Measurements from ENCODE around the gene EPN1.

EPN1 gene

GRCh38 chr19:55660404-55660803 is 14.6 kb upstream of the EPN1 start:
- no peak for DNase-seq (ENCODE audit: low read depth in 1 of 2, low spot score in 1 of 2)

- DNase-seq (ENCODE audit: low read depth in 1 of 2, low spot score in 1 of 2): no peak
Observed at GRCh38 chr19:55660991-55661390, 14.0 kb upstream of the EPN1 start.

GRCh38 chr19:55661826-55662225 is 13.2 kb upstream of the EPN1 start:
- no peak for DNase-seq (ENCODE audit: low read depth in 1 of 2, low spot score in 1 of 2)

DNA sequence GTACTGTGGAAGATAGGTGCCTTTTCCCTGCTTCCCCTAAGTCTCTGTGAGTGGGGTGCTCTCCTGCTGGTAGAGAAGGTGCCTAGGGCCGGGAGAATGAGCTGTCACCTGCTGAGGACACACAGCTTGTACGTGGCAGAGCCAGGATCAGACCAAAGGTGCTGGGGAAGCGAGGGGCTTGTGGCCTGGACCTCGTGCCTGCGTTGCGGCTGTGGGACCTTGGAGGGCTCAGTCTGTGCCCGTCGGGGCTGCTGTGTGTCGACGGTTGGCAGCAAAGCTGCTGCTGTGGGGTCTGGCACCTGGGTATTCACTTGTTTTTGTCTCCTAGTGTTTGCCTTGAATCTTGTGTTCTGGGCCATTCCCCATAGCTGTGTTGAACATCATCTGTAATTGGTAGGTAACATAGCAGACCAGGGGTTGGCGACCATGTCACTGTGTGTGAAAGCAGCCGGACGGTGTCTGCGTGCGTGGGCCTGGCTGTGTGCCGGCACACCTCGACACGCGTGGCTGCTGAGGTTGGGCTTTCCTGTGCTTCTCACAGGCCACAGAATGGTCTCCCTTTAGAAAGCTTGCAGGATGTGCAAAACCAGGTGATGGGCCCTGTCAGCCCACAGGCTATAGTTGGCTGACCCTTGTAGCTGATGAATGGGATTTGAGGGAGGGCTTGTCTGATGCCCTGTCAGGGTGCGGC is 11.0 kb upstream of the EPN1 start:
- DNase-seq (ENCODE audit: low read depth in 1 of 2, low spot score in 1 of 2): no peak

DNA sequence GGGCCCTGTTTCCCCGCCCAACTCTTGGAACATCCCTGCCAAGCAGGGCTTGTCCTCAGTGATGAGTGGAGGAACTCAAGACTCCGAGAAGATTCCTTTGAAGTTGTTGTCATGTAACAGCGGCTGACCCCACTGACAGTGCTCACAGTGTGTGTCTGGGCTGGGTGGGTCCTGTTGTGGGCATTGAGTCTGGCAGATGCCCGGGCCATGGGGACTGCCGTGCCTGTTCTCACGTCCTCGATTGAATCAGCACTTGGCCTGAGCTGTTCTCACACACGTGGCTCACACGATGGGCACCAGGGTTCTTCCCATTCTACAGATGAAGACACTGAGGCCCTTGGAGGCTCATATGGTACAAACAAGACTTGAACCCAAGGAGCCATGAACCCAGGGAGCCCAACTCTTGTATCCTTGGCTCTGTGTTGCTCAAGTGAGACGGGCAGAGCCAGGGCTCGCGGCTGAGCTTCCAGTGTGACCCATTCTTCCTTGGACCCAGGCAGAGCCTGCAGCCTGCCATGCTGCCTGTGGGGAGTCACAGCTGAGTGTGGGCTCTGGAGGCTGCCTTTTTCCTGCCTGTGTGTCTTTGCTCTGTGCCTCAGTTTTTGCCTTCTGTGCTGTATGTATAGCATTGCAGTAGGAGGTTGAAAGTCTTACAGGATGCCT is 8.6 kb upstream of the EPN1 start:
- no peak for DNase-seq (ENCODE audit: low read depth in 1 of 2, low spot score in 1 of 2)

DNA sequence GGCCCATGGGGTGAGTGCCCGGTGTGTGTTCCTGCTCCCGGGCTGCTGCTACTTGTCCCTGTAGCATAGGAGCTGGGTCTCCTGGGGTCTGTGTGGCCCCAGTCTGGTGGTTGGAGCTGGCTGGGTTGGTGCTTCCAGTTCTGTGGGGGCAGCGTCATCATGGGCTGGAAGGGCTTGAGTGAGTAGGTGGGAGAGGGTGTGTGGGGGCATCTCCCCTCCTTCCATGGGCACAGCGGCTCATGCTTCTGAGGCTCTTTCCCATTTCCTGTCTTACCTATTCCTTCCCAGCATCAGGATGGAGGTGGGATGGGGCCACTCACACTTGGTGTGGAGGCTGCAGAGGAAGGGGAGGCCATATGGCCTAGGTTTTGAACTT is 8.0 kb upstream of the EPN1 start:
- DNase-seq (ENCODE audit: low read depth in 1 of 2, low spot score in 1 of 2): no peak

GRCh38 chr19:55667511-55667910 is 7.5 kb upstream of the EPN1 start:
- DNase-seq (ENCODE audit: low read depth in 1 of 2, low spot score in 1 of 2): no peak

GRCh38 chr19:55667958-55668357 is 7.1 kb upstream of the EPN1 start:
- no peak for DNase-seq (ENCODE audit: low read depth in 1 of 2, low spot score in 1 of 2)

GRCh38 chr19:55668603-55669348 is 6.2 kb upstream of the EPN1 start:
- no peak for DNase-seq (ENCODE audit: low read depth in 1 of 2, low spot score in 1 of 2)

DNA sequence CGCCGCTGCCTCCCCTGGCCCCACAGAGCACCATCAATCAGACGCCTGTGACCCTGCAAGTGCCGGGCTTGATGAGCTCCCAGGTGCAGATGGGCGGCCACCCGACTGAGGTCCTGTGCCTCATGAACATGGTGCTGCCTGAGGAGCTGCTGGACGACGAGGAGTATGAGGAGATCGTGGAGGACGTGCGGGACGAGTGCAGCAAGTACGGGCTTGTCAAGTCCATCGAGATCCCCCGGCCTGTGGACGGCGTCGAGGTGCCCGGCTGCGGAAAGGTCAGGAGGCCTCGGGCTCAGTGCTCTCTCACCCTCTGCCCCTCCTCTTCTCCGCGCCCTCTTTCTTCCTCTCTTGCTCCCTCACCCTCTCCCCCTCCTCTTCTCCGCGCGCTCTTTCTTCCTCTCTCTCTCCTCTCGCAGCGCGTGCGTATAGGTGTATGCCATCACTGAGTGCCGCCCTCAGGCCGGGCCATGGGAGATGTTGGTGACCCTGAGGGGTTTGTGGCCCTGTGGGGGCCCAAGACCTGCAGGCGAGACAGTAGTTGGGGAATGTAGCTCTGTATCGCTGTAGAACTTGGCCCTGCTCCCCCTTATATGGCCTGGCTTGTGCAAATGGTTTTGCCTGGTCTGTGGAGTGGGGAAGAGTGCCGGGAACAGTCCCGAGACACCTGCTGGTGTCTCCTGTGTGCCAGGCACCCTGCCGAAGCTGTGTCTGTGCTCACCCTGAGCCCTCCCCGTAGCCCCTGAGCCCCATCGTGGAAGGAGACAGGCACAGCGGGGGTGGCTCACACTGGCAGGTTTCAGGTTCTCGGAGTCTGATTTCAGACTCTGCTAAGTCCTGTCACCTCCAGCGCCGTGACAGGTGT is 5.4 kb upstream of the EPN1 start:
- DNase-seq (ENCODE audit: low read depth in 1 of 2, low spot score in 1 of 2): no peak

DNA sequence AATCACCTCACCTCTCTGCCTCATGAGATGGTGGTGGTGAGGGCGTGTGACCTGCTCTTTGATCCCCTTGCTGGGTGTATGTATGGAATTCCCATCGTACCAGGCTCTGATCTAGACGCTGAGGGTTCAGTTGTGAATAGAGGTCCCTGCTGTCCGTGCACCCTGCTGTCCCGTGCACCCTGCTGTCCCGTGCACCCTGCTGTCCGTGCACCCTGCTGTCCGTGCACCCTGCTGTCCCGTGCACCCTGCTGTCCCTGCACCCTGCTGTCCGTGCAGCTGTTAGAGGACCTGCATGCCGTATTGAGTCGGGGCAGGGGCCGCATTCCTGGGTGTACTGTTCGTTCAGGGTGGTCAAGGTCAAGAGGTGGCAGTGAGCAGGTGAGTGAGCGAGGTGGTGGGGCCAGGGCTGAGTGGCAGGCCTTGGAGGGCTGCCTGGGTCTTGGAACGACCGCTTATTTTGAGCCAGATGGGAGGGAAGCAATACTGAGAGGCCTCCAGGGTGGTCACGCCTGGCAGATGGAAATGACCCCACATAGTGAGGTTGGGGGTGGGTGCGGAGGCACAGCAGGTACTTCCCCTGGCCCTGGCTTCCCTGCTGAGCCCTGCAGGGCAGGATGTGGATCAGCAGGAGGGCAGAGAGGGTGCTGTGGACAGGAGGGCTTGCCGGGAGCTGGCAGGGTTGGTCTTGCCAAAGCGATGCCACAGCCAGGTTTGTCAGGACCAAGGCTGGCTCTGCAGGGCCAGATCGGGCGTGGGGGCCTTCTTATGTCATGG is 4.6 kb upstream of the EPN1 start:
- DNase-seq (ENCODE audit: low read depth in 1 of 2, low spot score in 1 of 2): no peak

GRCh38 chr19:55671054-55671378 is 4.0 kb upstream of the EPN1 start:
- DNase-seq (ENCODE audit: low read depth in 1 of 2, low spot score in 1 of 2): no peak

DNA sequence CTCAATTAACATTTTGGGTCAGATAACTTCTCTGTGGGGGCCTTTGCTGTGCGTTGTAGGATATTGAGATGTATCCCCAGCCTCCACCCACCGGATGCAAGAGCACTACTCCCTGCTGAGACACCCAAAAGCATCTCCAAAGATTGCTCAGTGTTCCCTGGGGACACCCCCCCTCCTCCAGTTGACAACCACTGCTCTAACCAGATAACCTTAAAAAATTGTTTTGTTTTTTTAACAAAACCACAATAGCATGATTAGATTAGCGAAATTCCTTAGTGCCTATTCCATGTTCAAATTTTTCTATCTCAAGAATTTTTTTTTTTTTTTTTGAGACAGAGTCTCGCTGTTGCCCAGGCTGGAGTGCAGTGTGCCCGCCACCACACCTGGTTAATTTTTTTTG is 2.6 kb upstream of the EPN1 start:
- DNase-seq (ENCODE audit: low read depth in 1 of 2, low spot score in 1 of 2): no peak

DNA sequence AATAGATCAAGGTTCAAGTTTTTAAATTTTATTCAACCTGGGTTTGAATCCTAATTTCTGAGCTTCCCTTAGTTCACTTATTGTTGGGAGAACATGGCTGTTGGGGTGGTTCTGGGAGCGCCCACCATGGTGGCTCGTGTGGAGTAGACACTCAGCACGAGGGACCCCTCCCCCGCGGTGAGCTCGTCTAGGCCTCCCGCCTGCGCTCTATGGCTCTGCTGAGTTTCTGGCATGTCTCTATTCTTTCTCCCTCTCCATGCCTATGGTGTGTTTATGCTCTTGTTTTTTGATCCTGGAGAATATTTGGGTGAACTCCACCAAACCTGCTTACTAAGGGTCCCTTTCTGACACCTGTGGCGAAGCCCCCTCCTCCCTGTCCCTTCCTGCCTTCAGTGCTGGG is 1.6 kb upstream of the EPN1 start:
- DNase-seq (ENCODE audit: low read depth in 1 of 2, low spot score in 1 of 2): no peak

DNA sequence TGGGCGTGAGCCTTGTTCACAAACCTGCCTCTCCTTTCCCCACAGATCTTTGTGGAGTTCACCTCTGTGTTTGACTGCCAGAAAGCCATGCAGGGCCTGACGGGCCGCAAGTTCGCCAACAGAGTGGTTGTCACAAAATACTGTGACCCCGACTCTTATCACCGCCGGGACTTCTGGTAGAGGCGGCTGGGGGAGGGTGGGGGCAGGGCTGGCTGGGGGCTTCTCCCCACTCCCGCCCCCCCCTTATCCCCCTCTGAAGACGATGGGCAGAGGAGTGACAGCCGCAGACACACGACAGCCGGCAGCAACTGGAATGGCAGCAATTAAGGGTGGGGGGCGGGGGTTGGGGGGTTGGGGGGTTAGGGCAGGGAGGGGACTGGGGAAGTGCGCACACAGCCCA is 1.1 kb upstream of the EPN1 start:
- DNase-seq (ENCODE audit: low read depth in 1 of 2, low spot score in 1 of 2): no peak

DNA sequence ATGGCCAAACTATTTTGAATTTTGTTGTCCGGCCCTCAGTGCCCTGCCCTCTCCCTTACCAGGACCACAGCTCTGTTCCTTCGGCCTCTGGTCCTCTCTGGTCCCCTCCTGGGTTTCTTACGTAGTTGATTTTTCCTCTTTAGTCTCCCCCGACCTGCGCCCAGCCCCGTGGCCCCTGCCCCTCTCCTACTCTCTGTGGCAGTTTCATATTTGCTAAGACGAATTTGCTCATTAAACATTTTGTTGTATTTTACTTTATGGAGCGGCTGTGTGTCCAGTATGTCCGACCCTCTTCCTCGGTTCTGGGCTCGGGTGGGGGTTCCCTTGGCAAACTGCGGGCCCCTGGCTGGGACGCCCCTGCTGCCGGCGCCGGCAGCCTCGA is 576 bp upstream of the EPN1 start:
- no peak for DNase-seq (ENCODE audit: low read depth in 1 of 2, low spot score in 1 of 2)

- no peak for DNase-seq (ENCODE audit: low read depth in 1 of 2, low spot score in 1 of 2)
Observed at GRCh38 chr19:55675661-55676354, 782 bp downstream of the EPN1 start.

DNA sequence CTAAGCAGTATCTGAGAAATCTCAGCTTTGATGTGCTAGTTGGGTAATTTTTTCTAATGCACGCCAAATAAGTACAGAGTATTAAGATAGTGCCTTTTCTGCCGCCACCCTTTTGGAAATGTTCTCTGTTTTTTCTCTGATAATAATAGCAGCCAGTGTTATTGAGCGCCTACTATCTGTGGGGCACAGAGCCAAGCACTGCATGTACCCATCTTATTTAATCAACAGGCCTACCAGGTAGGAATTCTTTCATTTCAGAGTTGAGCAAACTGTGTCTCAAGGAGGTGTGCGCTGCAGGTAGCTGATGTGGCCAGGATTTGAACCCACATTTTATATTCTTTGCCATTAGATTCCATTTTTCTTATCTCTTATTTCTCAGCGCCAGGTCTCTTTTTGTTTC is 1.4 kb downstream of the EPN1 start:
- no peak for DNase-seq (ENCODE audit: low read depth in 1 of 2, low spot score in 1 of 2)

DNA sequence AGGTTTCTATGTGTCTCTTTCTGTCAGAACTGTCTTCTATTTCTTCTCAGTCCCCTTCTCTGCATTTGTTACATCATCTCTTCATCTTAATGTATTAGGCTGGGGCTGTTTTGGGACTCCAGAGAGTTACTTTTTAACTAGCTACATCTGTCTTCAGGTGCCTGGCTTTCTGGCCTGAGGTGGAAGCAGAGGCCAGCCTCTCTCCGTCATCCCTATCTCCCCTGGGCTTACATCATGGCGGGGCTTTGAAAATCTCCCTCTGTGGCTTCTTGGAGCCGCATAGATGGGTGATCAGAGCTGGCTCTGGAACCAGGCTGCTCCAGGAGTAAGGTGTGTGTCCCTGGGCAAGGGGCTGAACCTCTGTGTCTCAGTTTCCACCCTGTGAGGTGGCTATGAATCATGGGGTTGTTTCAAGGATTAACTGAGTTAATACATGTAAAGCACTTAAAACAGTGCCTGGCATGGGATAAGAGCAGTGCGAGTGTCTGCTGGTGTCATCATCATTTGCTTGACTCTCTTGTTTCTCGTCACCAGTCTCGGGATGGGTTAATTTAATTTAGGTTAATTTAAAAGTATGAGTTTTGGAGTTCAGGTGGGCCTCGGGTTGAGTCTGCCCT is 2.0 kb downstream of the EPN1 start:
- DNase-seq (ENCODE audit: low read depth in 1 of 2, low spot score in 1 of 2): no peak

- no peak for DNase-seq (ENCODE audit: low read depth in 1 of 2, low spot score in 1 of 2)
Observed at GRCh38 chr19:55677572-55678028, 2.6 kb downstream of the EPN1 start.

All from stimulated activated CD4-positive, alpha-beta T cell treated with anti-CD3 and anti-CD28 coated beads, Interleukin-15, amount 100 ng/mL, for 1 hour (primary cell).